ENCODE measurements around the gene HELZ. TPM values are rescaled to one million over a fixed set of nuclear protein-coding genes. Genes with fewer than 3 reads are reported as not detected.
"Not testable (repeated sequence)": the region's sequence is repeated elsewhere in the genome, so short reads cannot be mapped to it uniquely, and the experiment has no call there.

The HELZ gene
- total and polyA plus RNA-seq, 2 donors from 2014 or later = 2.8 to 58.8 TPM

- no peak overlapping the region for H3K27ac ChIP-seq (ENCODE audit: low read depth in 2 of 2, low read length in 2 of 2)
- H3K36me3 ChIP-seq (ENCODE audit: control insufficient read depth in 2 of 3, insufficient read depth in 3 of 3, low read length in 3 of 3) = no peaks in the 10 kb centered on the region
- TF ChIP-seq CTCF (IDR thresholded peaks at IDR 0.05; ENCODE audit: borderline replicate concordance, extremely low read depth, insufficient read depth) = no peak
- no peaks in the 10 kb centered on the region for H3K4me1 ChIP-seq (ENCODE audit: control insufficient read depth in 2 of 3, insufficient read depth in 2 of 3, low read depth in 1 of 3, low read length in 3 of 3)
- DNase-seq (peak in 1 of 5 donors; percentile 26), FAIRE-seq (no peak)
- H3K9me3 ChIP-seq (ENCODE audit: control insufficient read depth in 2 of 3, insufficient read depth in 1 of 3, low read length in 3 of 3) = no peaks in the 10 kb centered on the region
- no peaks in the 10 kb centered on the region for H3K27me3 ChIP-seq (ENCODE audit: control insufficient read depth, insufficient read depth, low read length)
- intact Hi-C loops (cut with DNase I) = no loop called here
- H3K9ac ChIP-seq (ENCODE audit: low read length in 3 of 3) = no peak overlapping the region
- H3K4me3 ChIP-seq (ENCODE audit: low read length in 3 of 3) = no peak overlapping the region
These were observed 27.5 kb upstream of the HELZ start for GRCh38 chr17:67272312-67273047.

- H3K4me3 ChIP-seq (ENCODE audit: low read length in 3 of 3); H3K4me1 ChIP-seq (ENCODE audit: control insufficient read depth in 2 of 3, insufficient read depth in 2 of 3, low read depth in 1 of 3, low read length in 3 of 3); H3K36me3 ChIP-seq (ENCODE audit: control insufficient read depth in 2 of 3, insufficient read depth in 3 of 3, low read length in 3 of 3); intact Hi-C loops (cut with DNase I); FAIRE-seq; H3K27ac ChIP-seq (ENCODE audit: low read depth in 2 of 2, low read length in 2 of 2); H3K9ac ChIP-seq (ENCODE audit: low read length in 3 of 3); H3K27me3 ChIP-seq (ENCODE audit: control insufficient read depth, insufficient read depth, low read length); H3K9me3 ChIP-seq (ENCODE audit: control insufficient read depth in 2 of 3, insufficient read depth in 1 of 3, low read length in 3 of 3): not testable (repeated sequence)
- DNase-seq = peak in 1 of 5 donors; percentile 23
These were observed 26.2 kb upstream of the HELZ start for GRCh38 chr17:67271187-67271586.

- intact Hi-C loops (cut with DNase I) = no loop called here
- H3K27ac ChIP-seq (ENCODE audit: low read depth in 2 of 2, low read length in 2 of 2) = no peak overlapping the region
- FAIRE-seq (no peak), DNase-seq (no peak)
- no peaks in the 10 kb centered on the region for H3K4me1 ChIP-seq (ENCODE audit: control insufficient read depth in 2 of 3, insufficient read depth in 2 of 3, low read depth in 1 of 3, low read length in 3 of 3)
- H3K4me3 ChIP-seq (ENCODE audit: low read length in 3 of 3) = no peak overlapping the region
- TF ChIP-seq CTCF (IDR thresholded peaks at IDR 0.05; ENCODE audit: borderline replicate concordance, extremely low read depth, insufficient read depth) = no peak
- no peaks in the 10 kb centered on the region for H3K27me3 ChIP-seq (ENCODE audit: control insufficient read depth, insufficient read depth, low read length)
- no peaks in the 10 kb centered on the region for H3K36me3 ChIP-seq (ENCODE audit: control insufficient read depth in 2 of 3, insufficient read depth in 3 of 3, low read length in 3 of 3)
- H3K9me3 ChIP-seq (ENCODE audit: control insufficient read depth in 2 of 3, insufficient read depth in 1 of 3, low read length in 3 of 3) = no peaks in the 10 kb centered on the region
- no peak overlapping the region for H3K9ac ChIP-seq (ENCODE audit: low read length in 3 of 3)
These were observed 25.4 kb upstream of the HELZ start for GRCh38 chr17:67270416-67270815.

GRCh38 chr17:67266496-67266895, 21.5 kb upstream of the HELZ start:
- intact Hi-C loops (cut with DNase I) = no loop called here
- DNase-seq (no peak), FAIRE-seq (no peak)
- Histone ChIP-seq H3K27ac (ENCODE audit: low read depth in 2 of 2, low read length in 2 of 2) (no peak overlapping the region), H3K9me3 (ENCODE audit: control insufficient read depth in 2 of 3, insufficient read depth in 1 of 3, low read length in 3 of 3) (no peaks in the 10 kb centered on the region), H3K9ac (ENCODE audit: low read length in 3 of 3) (no peak overlapping the region), H3K4me1 (ENCODE audit: control insufficient read depth in 2 of 3, insufficient read depth in 2 of 3, low read depth in 1 of 3, low read length in 3 of 3) (no peaks in the 10 kb centered on the region), H3K27me3 (ENCODE audit: control insufficient read depth, insufficient read depth, low read length) (no peaks in the 10 kb centered on the region), H3K36me3 (ENCODE audit: control insufficient read depth in 2 of 3, insufficient read depth in 3 of 3, low read length in 3 of 3) (no peaks in the 10 kb centered on the region), H3K4me3 (ENCODE audit: low read length in 3 of 3) (no peak overlapping the region)
- TF ChIP-seq CTCF (IDR thresholded peaks at IDR 0.05; ENCODE audit: borderline replicate concordance, extremely low read depth, insufficient read depth) = no peak

Measured in kidney (tissue), 14 donors.